MCF 10A (cell line): ENCODE data around the gene CORO6. TPM values are rescaled to one million over a fixed set of nuclear protein-coding genes. Genes with fewer than 3 reads are reported as not detected.

Experiments used
- BruUV-seq: library from RNA; stranded (reverse); fragments of 400-500 nt; replicated peaks from 2 replicates; lab custom pipeline; 2021; lab: Mats Ljungman, UMichigan
- CTCF ChIA-PET: fragments of 300-600 bp; sonication (Branson Sonifier 250); formaldehyde crosslinking; extraction: SDS; loops from one replicate; lab custom pipeline; 2021; ENCODE audit warnings: antibody characterized with exemption, inconsistent platforms; lab: Yijun Ruan, JAX
- POLR2A ChIA-PET: fragments of 300-600, 350-650 bp; sonication (Branson Sonifier 250); formaldehyde crosslinking; extraction: SDS; loops from one replicate; lab custom pipeline; 2020; ENCODE audit warnings: antibody characterized with exemption, inconsistent platforms; lab: Yijun Ruan, JAX
- DNase-seq: peaks from one replicate; pipeline ENCODE4 v3.0.0-alpha.2; 2018; ENCODE audit not compliant: unreplicated experiment
- H3K27ac Mint-ChIP-seq: one replicate; pipeline ENCODE4 v1.8.0; 2022; ENCODE audit warnings: mild to moderate bottlenecking, low read depth, mixed read lengths; ENCODE audit not compliant: unreplicated experiment
- H3K27me3 Mint-ChIP-seq: one replicate; pipeline ENCODE4 v1.8.0; 2022; ENCODE audit warnings: mixed read lengths; ENCODE audit not compliant: insufficient read depth, unreplicated experiment
- H3K36me3 Mint-ChIP-seq: one replicate; pipeline ENCODE4 v1.8.0; 2022; ENCODE audit warnings: mild to moderate bottlenecking, moderate library complexity, mixed read lengths; ENCODE audit not compliant: insufficient read depth, unreplicated experiment
- H3K4me1 Mint-ChIP-seq: one replicate; pipeline ENCODE4 v1.8.0; 2022; ENCODE audit warnings: mixed read lengths; ENCODE audit not compliant: insufficient read depth, unreplicated experiment
- H3K4me3 Mint-ChIP-seq: one replicate; pipeline ENCODE4 v1.8.0; 2022; ENCODE audit warnings: mild to moderate bottlenecking, moderate library complexity, mixed read lengths; ENCODE audit not compliant: unreplicated experiment
- H3K9me3 Mint-ChIP-seq: one replicate; pipeline ENCODE4 v1.8.0; 2022; ENCODE audit warnings: mixed read lengths; ENCODE audit not compliant: unreplicated experiment
- intact Hi-C: fragments of 100-400 bp; cut with micrococcal nuclease; formaldehyde crosslinking; loops from 2 replicates; pipeline ENCODE4 v1.14.1; 2022
- total RNA-seq: library from RNA; stranded (reverse); gene quantifications from 2 replicates; pipeline ENCODE4 v1.2.3, GENCODE V29; 2022
- TF ChIP-seq, protein P1 (sequence below): fragments of 200-600 bp; IDR thresholded peaks from one replicate; pipeline ENCODE4 v1.8.0; 2022; ENCODE audit warnings: antibody characterized with exemption, mild to moderate bottlenecking; ENCODE audit not compliant: unreplicated experiment

CORO6 gene
- total RNA-seq, 1 experiment from 2014 or later = 1.6 TPM

GRCh38 chr17:29661213-29661612 is 38.5 kb upstream of the CORO6 start:
- Mint-ChIP-seq H3K27ac (no peak overlapping the region), H3K27me3 (no peaks in the 10 kb centered on the region), H3K9me3 (no peaks in the 10 kb centered on the region), H3K36me3 (peaks cover 30% of the 10 kb centered on the region), H3K4me1 (no peaks in the 10 kb centered on the region), H3K4me3 (no peak overlapping the region)
- CTCF ChIA-PET = interaction anchor here (1.0 kb wide), 1 partner anchor 10 kb away, joined by 3 read pairs; no protein-coding TSS in a partner anchor
- POLR2A ChIA-PET = no interaction called here
- intact Hi-C loops = no loop called here
- TF ChIP-seq, protein P1, sequence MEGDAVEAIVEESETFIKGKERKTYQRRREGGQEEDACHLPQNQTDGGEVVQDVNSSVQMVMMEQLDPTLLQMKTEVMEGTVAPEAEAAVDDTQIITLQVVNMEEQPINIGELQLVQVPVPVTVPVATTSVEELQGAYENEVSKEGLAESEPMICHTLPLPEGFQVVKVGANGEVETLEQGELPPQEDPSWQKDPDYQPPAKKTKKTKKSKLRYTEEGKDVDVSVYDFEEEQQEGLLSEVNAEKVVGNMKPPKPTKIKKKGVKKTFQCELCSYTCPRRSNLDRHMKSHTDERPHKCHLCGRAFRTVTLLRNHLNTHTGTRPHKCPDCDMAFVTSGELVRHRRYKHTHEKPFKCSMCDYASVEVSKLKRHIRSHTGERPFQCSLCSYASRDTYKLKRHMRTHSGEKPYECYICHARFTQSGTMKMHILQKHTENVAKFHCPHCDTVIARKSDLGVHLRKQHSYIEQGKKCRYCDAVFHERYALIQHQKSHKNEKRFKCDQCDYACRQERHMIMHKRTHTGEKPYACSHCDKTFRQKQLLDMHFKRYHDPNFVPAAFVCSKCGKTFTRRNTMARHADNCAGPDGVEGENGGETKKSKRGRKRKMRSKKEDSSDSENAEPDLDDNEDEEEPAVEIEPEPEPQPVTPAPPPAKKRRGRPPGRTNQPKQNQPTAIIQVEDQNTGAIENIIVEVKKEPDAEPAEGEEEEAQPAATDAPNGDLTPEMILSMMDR = no peak
- BruUV-seq = no TSS peak
- no peak for DNase-seq

DNA sequence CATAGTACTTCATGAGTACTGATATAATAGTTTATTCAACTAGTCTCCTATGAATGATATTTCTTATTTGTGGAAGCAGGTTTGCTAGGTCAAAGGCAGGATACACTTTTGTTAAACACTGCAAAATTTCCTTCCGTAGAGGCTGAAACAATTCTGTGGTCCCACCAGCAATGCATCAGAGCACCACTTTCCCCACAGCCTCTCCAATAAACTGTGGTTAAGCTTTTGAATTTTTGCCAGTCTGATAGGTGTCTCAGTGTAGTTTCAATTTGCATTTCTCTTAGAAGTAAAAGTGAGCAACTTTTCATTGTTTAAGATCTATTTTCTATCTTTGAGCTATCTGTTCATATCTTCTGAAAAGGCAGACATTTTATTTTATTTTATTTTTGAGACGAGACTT is 36.4 kb upstream of the CORO6 start:
- CTCF ChIA-PET = no interaction called here
- peaks cover 37% of the 10 kb centered on the region for H3K36me3 Mint-ChIP-seq
- POLR2A ChIA-PET = interaction anchor here (0.7 kb wide), 1 partner anchor 30 kb away, joined by 3 read pairs; no protein-coding TSS in a partner anchor
- H3K4me1 Mint-ChIP-seq = no peaks in the 10 kb centered on the region
- no peak overlapping the region for H3K27ac Mint-ChIP-seq
- DNase-seq = no peak
- BruUV-seq = no TSS peak
- H3K4me3 Mint-ChIP-seq = no peak overlapping the region
- no peaks in the 10 kb centered on the region for H3K27me3 Mint-ChIP-seq
- no peaks in the 10 kb centered on the region for H3K9me3 Mint-ChIP-seq
- intact Hi-C loops = no loop called here
- TF ChIP-seq, protein P1 = no peak

DNA sequence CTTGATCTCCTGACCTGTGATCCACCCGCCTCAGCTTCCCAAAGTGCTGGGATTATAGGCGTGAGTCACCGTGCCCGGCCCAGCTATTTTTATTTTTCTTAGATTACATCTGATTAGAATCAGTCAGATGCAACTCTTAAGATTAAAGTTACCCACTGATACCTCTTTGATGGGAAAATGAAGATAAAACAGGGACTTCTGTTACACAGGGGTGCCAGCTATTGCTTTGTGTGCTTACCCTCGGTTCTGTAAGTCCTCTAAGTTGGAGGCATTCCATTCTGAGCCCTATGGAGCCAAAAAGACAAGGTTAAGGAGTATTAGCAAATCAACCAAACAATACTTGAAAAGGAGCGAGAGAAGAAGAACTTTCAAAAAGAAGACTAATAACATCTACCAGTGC is 32.6 kb upstream of the CORO6 start:
- CTCF ChIA-PET = interaction anchor here (0.7 to 2.0 kb wide), 3 partner anchors 47 to 275 kb away, joined by 3 to 5 read pairs (median 4); partner anchors contain the start of gene SSH2

GRCh38 chr17:29653995-29654714 is 31.4 kb upstream of the CORO6 start:
- ChIA-PET CTCF (interaction anchor here (0.5 to 1.7 kb wide), 6 partner anchors 14 to 682 kb away, joined by 3 to 5 read pairs (median 4); no protein-coding TSS in a partner anchor), POLR2A (interaction anchor here (0.9 to 1.5 kb wide), 4 partner anchors 9 to 15 kb away, joined by 3 to 5 read pairs (median 4); no protein-coding TSS in a partner anchor)
- no peak for DNase-seq
- Mint-ChIP-seq H3K27ac (no peak overlapping the region), H3K27me3 (no peaks in the 10 kb centered on the region), H3K9me3 (no peaks in the 10 kb centered on the region), H3K4me3 (no peak overlapping the region), H3K4me1 (no peaks in the 10 kb centered on the region), H3K36me3 (peaks cover 24% of the 10 kb centered on the region)
- TF ChIP-seq, protein P1 = no peak
- intact Hi-C loops = no loop called here
- no TSS peak for BruUV-seq

More for the DNA sequence above, 32.6 kb upstream of the CORO6 start:
- no peaks in the 10 kb centered on the region for H3K9me3 Mint-ChIP-seq
- BruUV-seq = no TSS peak
- peaks cover 30% of the 10 kb centered on the region for H3K36me3 Mint-ChIP-seq
- no peaks in the 10 kb centered on the region for H3K27me3 Mint-ChIP-seq
- POLR2A ChIA-PET = interaction anchor here (1.1 to 1.5 kb wide), 4 partner anchors 8 to 16 kb away, joined by 3 to 5 read pairs (median 4); no protein-coding TSS in a partner anchor
- TF ChIP-seq, protein P1 = no peak
- no peaks in the 10 kb centered on the region for H3K4me1 Mint-ChIP-seq
- intact Hi-C loops = no loop called here
- no peak overlapping the region for H3K27ac Mint-ChIP-seq
- DNase-seq = no peak
- no peak overlapping the region for H3K4me3 Mint-ChIP-seq
